ENCODE measurements around the gene PABPC3. TPM values are rescaled to one million over a fixed set of nuclear protein-coding genes. Genes with fewer than 3 reads are reported as not detected.
A peak's percentile ranks its signal among the peaks of the same experiment; 100 is the strongest.

The PABPC3 gene
- total and polyA plus RNA-seq, 10 of the 15 experiments (the other 5 are each of a cell fraction or from before 2014, with no cell fraction given): 0.04 to 0.87 (median 0.28) TPM

GRCh38 chr13:25085125-25085742 is 10.7 kb upstream of the PABPC3 start (continued):
- TF ChIP-seq NFYB (IDR thresholded peaks at IDR 0.05; ENCODE audit: insufficient read depth, low read depth, low read length) (no peak), NBN (IDR thresholded peaks at IDR 0.05) (no peak), FOXM1 (IDR thresholded peaks at IDR 0.05; ENCODE audit: low read depth, low read length) (0 out of 2 replicates have a peak, but pooled peaks have one; percentile 18), RELB (IDR thresholded peaks at IDR 0.05; ENCODE audit: low read depth) (no peak), TCF3 (IDR thresholded peaks at IDR 0.05; ENCODE audit: borderline replicate concordance, insufficient read depth, low read depth, low read length) (no peak), NR2F1 (conservative IDR thresholded peaks at IDR 0.05) (no peak), SMC3 (IDR thresholded peaks at IDR 0.05; ENCODE audit: borderline replicate concordance, low read length) (peak; percentile 72), HDAC2 (IDR thresholded peaks at IDR 0.05) (no peak), RUNX3 (IDR thresholded peaks at IDR 0.05; ENCODE audit: low read length) (no peak), POLR2AphosphoS5 (IDR thresholded peaks at IDR 0.05; ENCODE audit: low read length) (no peak), JUND (IDR thresholded peaks at IDR 0.05; ENCODE audit: low read depth, low read length) (no peak), NKRF (conservative IDR thresholded peaks at IDR 0.05) (no peak), TARDBP (IDR thresholded peaks at IDR 0.05; ENCODE audit: borderline replicate concordance) (no peak), ZNF274 (IDR thresholded peaks at IDR 0.05; ENCODE audit: insufficient read depth, insufficient read length) (no peak), ZNF24 (IDR thresholded peaks at IDR 0.05) (no peak), ZNF687 (IDR thresholded peaks at IDR 0.05) (no peak)

Measured in GM12878 (cell line).